ENCODE results near the gene MAB21L2. TPM values are rescaled to one million over a fixed set of nuclear protein-coding genes. Genes with fewer than 3 reads are reported as not detected.
"Not testable (repeated sequence)": the region's sequence is repeated elsewhere in the genome, so short reads cannot be mapped to it uniquely, and the experiment has no call there.

Gene MAB21L2
- total and polyA plus RNA-seq, 11 donors: 0.06 to 0.45 (median 0.21) TPM; not detected in 5

- intact Hi-C loops (cut with DNase I): no loop called here
- ATAC-seq: no peak
Measured at GRCh38 chr4:150562751-150563150, 19.2 kb upstream of the MAB21L2 start.

GRCh38 chr4:150564967-150565366 is 17.0 kb upstream of the MAB21L2 start:
- peaks cover 0 to 18% (median 0%) of the 10 kb centered on the region in 12 donors for H3K9me3 ChIP-seq
- DNase-seq; H3K27ac ChIP-seq; H3K27me3 ChIP-seq; H3K4me1 ChIP-seq; ATAC-seq; H3K4me3 ChIP-seq; intact Hi-C loops (cut with DNase I); H3K36me3 ChIP-seq: not testable (repeated sequence)
- 94 to 98% (median 96%) methylated on average over 2 of the region's 2 CpGs for WGBS, 4 donors

More at GRCh38 chr4:150562751-150563150, 19.2 kb upstream of the MAB21L2 start:
- no peaks in the 10 kb centered on the region for H3K27me3 ChIP-seq
- H3K27ac ChIP-seq: no peak overlapping the region
- no peak overlapping the region for H3K4me3 ChIP-seq
- no peak for DNase-seq
- no peaks in the 10 kb centered on the region for H3K4me1 ChIP-seq
- no peak for TF ChIP-seq POLR2A (IDR thresholded peaks at IDR 0.05)
- TF ChIP-seq CTCF (IDR thresholded peaks at IDR 0.05): no peak
- peaks cover 0 to 4% (median 0%) of the 10 kb centered on the region in 9 donors for H3K36me3 ChIP-seq
- H3K9me3 ChIP-seq: peaks cover 0 to 18% (median 0%) of the 10 kb centered on the region in 12 donors

- Histone ChIP-seq H3K36me3 (peaks cover 0 to 4% (median 0%) of the 10 kb centered on the region in 9 donors), H3K9me3 (peaks cover 0 to 18% (median 0%) of the 10 kb centered on the region in 12 donors), H3K4me3 (no peak overlapping the region), H3K4me1 (no peaks in the 10 kb centered on the region), H3K27me3 (no peaks in the 10 kb centered on the region), H3K27ac (no peak overlapping the region)
- no peak for ATAC-seq
- TF ChIP-seq CTCF (IDR thresholded peaks at IDR 0.05) (no peak), POLR2A (IDR thresholded peaks at IDR 0.05) (no peak)
- intact Hi-C loops (cut with DNase I): no loop called here
- DNase-seq: no peak
- WGBS, 4 donors: 90 to 94% (median 91%) methylated on average over 3 of the region's 3 CpGs
Measured at GRCh38 chr4:150567070-150567469, 14.9 kb upstream of the MAB21L2 start.

- Histone ChIP-seq H3K4me3 (no peak overlapping the region), H3K36me3 (peaks cover 0 to 4% (median 0%) of the 10 kb centered on the region in 9 donors), H3K4me1 (no peaks in the 10 kb centered on the region), H3K27ac (peak overlapping the region in 1 of 12 donors; percentile 4), H3K27me3 (no peaks in the 10 kb centered on the region), H3K9me3 (peaks cover 0 to 9% (median 0%) of the 10 kb centered on the region in 12 donors)
- 92 to 94% (median 93%) methylated on average over 5 of the region's 5 CpGs for WGBS, 4 donors
- DNase-seq (no peak), ATAC-seq (no peak)
- no peak for TF ChIP-seq POLR2A (IDR thresholded peaks at IDR 0.05)
- no peak for TF ChIP-seq CTCF (IDR thresholded peaks at IDR 0.05)
- intact Hi-C loops (cut with DNase I): no loop called here
Measured at GRCh38 chr4:150569384-150569987, 12.5 kb upstream of the MAB21L2 start.
